ENCODE results near the gene EVI2B. TPM values are rescaled to one million over a fixed set of nuclear protein-coding genes. Genes with fewer than 3 reads are reported as not detected.

Gene EVI2B
- polyA plus RNA-seq, 3 donors = 166 to 267 (median 262) TPM

GRCh38 chr17:31321481-31321880, 7.6 kb upstream of the EVI2B start, which contains the start of gene EVI2A:
EVI2A (minus strand) TSS chr17:31321622; CDS start chr17:31319013, 2,609 bp downstream.
- intact Hi-C loops (cut with micrococcal nuclease) = loop anchor here in 1 of 2 donors (10.0 kb wide), 1 partner anchor 47 kb away; no protein-coding TSS in a partner anchor
- Mint-ChIP-seq H3K9me3 (no peaks in the 10 kb centered on the region), H3K27ac (peak within 1 kb of the TSS; percentile 84 to 95 (median 89)), H3K36me3 (peaks cover 24 to 28% of the 10 kb centered on the region in 2 donors), H3K27me3 (ENCODE audit: low read depth in 3 of 3) (no peaks in the 10 kb centered on the region), H3K4me3 (peak within 1 kb of the TSS; percentile 72 to 88), H3K4me1 (peaks cover 25% of the 10 kb centered on the region)
- H3K9me3 ChIP-seq (replicated peaks in 1 of 2; ENCODE audit: control insufficient read depth in 1 of 2, insufficient read depth in 1 of 2, low read length in 2 of 2) = no peaks in the 10 kb centered on the region
- H2AFZ ChIP-seq (ENCODE audit: insufficient read depth, low read depth, low read length, poor library complexity, severe bottlenecking) = no peak within 1 kb of the TSS
- whole genome bisulfite sequencing (ENCODE audit: insufficient coverage) = no CpG with 5 or more reads among the region's 3 CpGs
- H3K27me3 ChIP-seq (ENCODE audit: control insufficient read depth in 2 of 2, insufficient read depth in 2 of 2, low read length in 2 of 2) = no peaks in the 10 kb centered on the region
- peak within 1 kb of the TSS; percentile 82 for H3K9ac ChIP-seq (ENCODE audit: insufficient read depth, low read length, poor library complexity, severe bottlenecking)
- peak within 1 kb of the TSS; percentile 98 for H3K4me2 ChIP-seq (replicated peaks; ENCODE audit: extremely low read depth, low read length, poor library complexity, severe bottlenecking)
- DNase-seq = peak; percentile 88 to 94 (median 92)
- TF ChIP-seq, protein P1, sequence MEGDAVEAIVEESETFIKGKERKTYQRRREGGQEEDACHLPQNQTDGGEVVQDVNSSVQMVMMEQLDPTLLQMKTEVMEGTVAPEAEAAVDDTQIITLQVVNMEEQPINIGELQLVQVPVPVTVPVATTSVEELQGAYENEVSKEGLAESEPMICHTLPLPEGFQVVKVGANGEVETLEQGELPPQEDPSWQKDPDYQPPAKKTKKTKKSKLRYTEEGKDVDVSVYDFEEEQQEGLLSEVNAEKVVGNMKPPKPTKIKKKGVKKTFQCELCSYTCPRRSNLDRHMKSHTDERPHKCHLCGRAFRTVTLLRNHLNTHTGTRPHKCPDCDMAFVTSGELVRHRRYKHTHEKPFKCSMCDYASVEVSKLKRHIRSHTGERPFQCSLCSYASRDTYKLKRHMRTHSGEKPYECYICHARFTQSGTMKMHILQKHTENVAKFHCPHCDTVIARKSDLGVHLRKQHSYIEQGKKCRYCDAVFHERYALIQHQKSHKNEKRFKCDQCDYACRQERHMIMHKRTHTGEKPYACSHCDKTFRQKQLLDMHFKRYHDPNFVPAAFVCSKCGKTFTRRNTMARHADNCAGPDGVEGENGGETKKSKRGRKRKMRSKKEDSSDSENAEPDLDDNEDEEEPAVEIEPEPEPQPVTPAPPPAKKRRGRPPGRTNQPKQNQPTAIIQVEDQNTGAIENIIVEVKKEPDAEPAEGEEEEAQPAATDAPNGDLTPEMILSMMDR (IDR thresholded peaks at IDR 0.05) = no peak
- peaks cover 70% of the 10 kb centered on the region for H3K79me2 ChIP-seq (ENCODE audit: insufficient read depth, low read length)
- peaks cover 24 to 40% of the 10 kb centered on the region in 2 donors for H3K4me1 ChIP-seq (ENCODE audit: control insufficient read depth in 1 of 2, insufficient read depth in 2 of 2, low read length in 2 of 2)
- H3K27ac ChIP-seq (ENCODE audit: low read depth in 1 of 2, low read length in 2 of 2) = peak within 1 kb of the TSS; percentile 29 to 98
- H4K20me1 ChIP-seq (ENCODE audit: insufficient read depth, low read length) = no peaks in the 10 kb centered on the region
- H3K36me3 ChIP-seq (replicated peaks in 1 of 2; ENCODE audit: control insufficient read depth in 1 of 2, insufficient read depth in 2 of 2, low read length in 2 of 2) = peaks cover 5 to 8% of the 10 kb centered on the region in 2 donors
- H3K4me3 ChIP-seq (replicated peaks in 1 of 3; ENCODE audit: low read depth in 2 of 3, low read length in 3 of 3) = peak within 1 kb of the TSS; percentile 90 to 100 (median 96)

GRCh38 chr17:31320791-31321190, 6.9 kb upstream of the EVI2B start:
- Histone ChIP-seq H3K9me3 (replicated peaks in 1 of 2; ENCODE audit: control insufficient read depth in 1 of 2, insufficient read depth in 1 of 2, low read length in 2 of 2) (no peaks in the 10 kb centered on the region), H4K20me1 (ENCODE audit: insufficient read depth, low read length) (no peaks in the 10 kb centered on the region), H3K27me3 (ENCODE audit: control insufficient read depth in 2 of 2, insufficient read depth in 2 of 2, low read length in 2 of 2) (no peaks in the 10 kb centered on the region), H3K36me3 (replicated peaks in 1 of 2; ENCODE audit: control insufficient read depth in 1 of 2, insufficient read depth in 2 of 2, low read length in 2 of 2) (peaks cover 1 to 5% of the 10 kb centered on the region in 2 donors), H3K4me1 (ENCODE audit: control insufficient read depth in 1 of 2, insufficient read depth in 2 of 2, low read length in 2 of 2) (peaks cover 31 to 47% of the 10 kb centered on the region in 2 donors), H3K4me3 (replicated peaks in 1 of 3; ENCODE audit: low read depth in 2 of 3, low read length in 3 of 3) (peak overlapping the region; percentile 90 to 100 (median 96)), H3K4me2 (replicated peaks; ENCODE audit: extremely low read depth, low read length, poor library complexity, severe bottlenecking) (peak overlapping the region; percentile 98), H3K27ac (ENCODE audit: low read depth in 1 of 2, low read length in 2 of 2) (peak overlapping the region in 1 of 2 donors; percentile 98), H3K9ac (ENCODE audit: insufficient read depth, low read length, poor library complexity, severe bottlenecking) (peak overlapping the region; percentile 82), H2AFZ (ENCODE audit: insufficient read depth, low read depth, low read length, poor library complexity, severe bottlenecking) (no peak overlapping the region), H3K79me2 (ENCODE audit: insufficient read depth, low read length) (peaks cover 74% of the 10 kb centered on the region)
- peak overlapping the region; percentile 72 to 88 for H3K4me3 Mint-ChIP-seq
- H3K27me3 Mint-ChIP-seq (ENCODE audit: low read depth in 3 of 3) = no peaks in the 10 kb centered on the region
- no peaks in the 10 kb centered on the region for H3K9me3 Mint-ChIP-seq
- intact Hi-C loops (cut with micrococcal nuclease) = loop anchor here in 1 of 2 donors (10.0 kb wide), 1 partner anchor 46 kb away; no protein-coding TSS in a partner anchor
- WGBS (ENCODE audit: insufficient coverage) = no CpG with 5 or more reads among the region's 1 CpG
- TF ChIP-seq, protein P1 (IDR thresholded peaks at IDR 0.05) = no peak
- peak overlapping the region; percentile 84 to 95 (median 89) for H3K27ac Mint-ChIP-seq
- peaks cover 30% of the 10 kb centered on the region for H3K4me1 Mint-ChIP-seq
- peaks cover 17 to 21% of the 10 kb centered on the region in 2 donors for H3K36me3 Mint-ChIP-seq
- peak in 1 of 3 donors; percentile 8 for DNase-seq

Measured in CD14-positive monocyte (primary cell).